Activated naive CD4-positive, alpha-beta T cell treated with anti-CD3 and anti-CD28 coated beads, Interleukin-2, amount 50 U/mL, for 16 hours (primary cell): ENCODE data around the gene PGD.
"Not testable (repeated sequence)": the region's sequence is repeated elsewhere in the genome, so short reads cannot be mapped to it uniquely, and the experiment has no call there.

Source experiments
- DNase-seq: peaks from one replicate; pipeline ENCODE4 v3.0.0-alpha.2; 2020

The PGD gene

DNA sequence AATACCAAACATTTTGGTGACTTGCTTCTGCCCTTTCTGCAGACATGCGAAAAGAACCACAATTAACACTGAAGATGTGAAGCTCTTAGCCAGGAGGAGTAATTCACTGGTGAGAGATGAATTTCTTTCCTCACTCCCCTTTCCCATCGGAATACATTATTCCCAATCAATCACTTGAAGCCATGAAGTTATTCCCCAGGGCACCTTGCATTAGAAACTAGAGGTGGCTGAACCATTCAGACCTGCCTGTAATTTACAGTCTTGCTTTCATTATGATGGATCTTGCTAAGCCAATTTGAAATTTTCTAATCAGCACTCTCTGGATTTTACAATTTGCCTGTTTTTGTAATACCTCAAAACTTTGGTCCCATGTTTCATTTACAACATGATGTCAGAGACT is 41.4 kb downstream of the PGD start:
- no peak for DNase-seq

DNA sequence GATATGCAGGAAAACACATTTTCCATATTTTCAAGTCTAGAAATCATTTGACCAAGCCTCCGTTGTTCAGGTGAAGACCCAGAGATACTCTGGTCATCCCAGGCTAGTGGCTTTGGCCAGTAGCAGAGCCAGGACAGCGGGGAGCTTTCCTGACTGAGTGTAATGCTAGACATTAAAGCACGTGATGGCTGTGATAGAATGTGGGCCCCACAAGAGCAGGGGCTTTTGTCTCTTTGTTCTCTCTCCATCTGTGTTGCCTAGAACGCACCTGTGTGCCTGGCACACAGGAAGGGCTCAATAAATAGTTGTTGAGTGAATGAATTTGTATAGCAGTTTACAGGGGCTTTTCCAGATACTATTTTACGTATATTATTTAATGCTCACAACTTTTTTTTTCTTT is 41.9 kb downstream of the PGD start:
- DNase-seq, result no peak

DNA sequence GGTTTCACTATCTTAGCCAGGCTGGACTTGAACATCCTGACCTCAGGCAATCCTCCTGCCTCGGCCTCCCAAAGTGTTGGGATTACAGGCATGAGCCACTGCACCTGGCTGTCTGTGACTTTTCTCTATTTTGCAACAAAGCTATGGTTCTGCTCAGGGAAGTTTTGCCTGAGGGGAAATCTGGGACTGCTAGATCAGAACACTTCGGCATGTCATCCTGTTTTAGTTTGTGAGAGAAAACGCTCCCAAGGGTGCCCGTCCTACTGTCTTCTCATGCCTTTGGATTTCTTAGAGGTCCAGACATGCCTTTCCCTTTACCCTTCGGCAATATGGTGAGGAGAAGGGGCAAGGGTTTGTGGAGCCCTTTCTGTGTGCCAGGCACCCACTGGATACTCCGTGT is 45.4 kb downstream of the PGD start:
- DNase-seq, result no peak

DNA sequence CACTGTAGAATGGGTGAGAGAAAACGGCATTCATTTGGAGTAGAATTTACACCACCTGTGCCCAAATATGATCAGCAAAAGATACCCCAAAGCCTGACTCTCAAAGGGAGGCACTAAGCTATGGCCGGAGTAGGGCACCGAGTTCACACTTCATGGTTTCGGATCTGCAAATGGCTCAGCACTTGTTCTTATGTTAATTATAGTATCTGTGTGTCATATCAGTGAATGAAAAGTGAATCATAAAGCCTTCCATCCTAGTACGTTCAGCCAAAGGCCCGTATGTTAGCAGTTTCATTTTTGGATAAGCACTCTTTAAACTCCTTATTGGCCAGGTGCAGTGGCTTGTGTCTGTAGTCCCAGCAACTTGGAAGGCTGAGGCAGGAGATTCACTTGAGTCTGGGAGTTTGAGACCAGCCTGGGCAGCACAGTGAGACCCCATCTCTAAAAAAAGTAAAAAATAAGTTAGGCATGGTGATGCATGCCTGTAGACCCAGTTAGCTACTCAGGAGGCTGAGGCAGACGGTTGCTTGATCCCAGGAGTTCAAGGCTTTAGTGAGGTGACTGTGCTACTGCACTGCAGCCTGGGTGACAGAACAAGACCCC is 46.0 kb downstream of the PGD start:
- DNase-seq, result no peak

DNA sequence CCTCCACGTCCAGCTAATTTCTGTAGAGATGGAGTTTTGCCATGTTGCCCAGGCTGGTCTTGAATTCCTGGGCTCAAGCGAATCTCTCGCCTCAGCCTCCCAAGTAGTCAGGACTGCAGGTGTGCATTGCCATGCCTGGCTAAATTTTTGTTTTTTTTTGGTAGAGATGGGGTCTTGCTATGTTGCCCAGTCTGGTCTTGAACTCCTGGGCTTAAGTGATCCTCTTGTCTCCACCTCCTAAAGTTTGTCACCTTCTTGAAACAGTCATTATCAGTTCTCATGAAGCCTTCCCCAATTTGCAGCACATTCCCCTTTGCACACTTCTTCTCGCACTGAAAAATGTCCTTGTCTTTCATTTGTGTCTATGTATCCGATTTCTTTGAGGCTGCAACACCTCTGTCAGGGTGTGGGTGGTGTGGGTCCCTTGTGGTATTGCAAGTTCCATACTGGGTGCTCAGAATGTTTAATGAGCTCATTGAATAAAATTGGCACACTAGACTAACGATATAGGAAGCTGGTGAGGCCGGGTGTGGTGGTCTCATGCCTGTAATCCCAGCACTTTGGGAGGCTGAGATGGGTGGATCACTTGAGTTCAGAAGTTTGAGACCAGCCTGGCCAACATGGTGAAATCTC is 48.0 kb downstream of the PGD start:
- no peak for DNase-seq

DNA sequence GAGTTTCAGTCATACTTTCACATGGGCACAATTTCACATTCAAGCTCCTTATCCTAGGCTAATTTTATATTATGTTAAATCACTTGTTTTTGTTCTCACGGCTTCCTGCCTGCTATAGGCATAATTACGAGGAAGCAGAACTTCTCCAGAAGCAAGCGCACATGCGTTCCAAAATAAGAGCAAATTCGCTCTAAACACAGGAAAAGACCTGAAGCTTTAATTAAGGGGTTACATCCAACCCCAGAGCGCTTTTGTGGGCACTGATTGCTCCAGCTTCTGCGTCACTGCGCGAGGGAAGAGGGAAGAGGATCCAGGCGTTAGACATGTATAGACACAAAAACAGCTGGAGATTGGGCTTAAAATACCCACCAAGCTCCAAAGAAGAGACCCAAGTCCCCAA is 50.9 kb downstream of the PGD start, which contains the start of gene CORT:
Gene CORT, plus strand, starts transcription at position 281 of the 400 bp plus-strand sequence. CDS start 193 bp downstream, outside the sequence.
- no peak for DNase-seq

DNA sequence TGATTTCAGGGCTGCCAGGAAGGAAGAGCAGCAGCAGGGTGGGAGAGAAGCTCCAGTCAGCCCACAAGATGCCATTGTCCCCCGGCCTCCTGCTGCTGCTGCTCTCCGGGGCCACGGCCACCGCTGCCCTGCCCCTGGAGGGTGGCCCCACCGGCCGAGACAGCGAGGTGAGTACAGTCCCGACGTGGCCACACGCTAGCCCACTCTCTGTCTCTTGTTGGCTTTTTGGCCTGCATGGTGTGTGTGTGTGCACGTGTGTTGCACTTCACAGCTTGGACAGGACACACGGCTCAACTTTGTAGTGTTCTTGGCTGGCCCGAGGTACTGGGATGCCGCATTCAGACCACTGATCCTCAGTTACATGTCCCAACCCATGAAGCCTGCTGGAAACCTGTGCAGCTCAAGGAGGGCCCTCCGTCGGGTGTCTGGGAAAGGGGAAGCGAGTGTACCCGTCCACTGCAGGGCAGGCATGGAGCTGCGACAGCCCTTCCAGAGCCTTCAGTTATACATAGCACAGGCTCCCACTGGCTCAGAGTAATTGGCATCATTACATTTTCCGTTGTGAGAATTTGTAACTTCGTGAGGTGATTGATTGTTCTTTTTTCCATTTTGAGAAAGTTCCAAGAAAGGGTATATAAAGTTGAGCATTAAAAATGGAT is 51.4 kb downstream of the PGD start:
- DNase-seq, result no peak

DNA sequence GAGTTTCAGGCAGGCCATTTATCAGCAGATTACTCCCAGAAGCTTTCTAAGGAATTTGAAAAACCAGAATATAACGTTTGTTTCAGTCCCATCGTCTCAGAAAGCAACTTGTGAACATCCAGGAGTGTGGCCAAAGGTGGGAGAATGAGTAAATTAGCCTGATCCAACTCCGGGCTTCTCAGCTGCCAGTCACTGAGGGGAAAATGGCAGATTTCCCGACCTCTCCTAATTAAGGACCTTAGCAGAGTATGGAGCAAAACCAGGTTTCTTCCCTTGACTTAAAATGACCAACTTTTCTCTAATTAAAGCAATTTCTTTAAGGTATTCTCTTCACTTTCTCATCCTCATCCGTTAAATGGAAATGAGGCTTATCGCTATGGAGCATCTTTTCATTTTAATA is 52.0 kb downstream of the PGD start:
- no peak for DNase-seq

DNA sequence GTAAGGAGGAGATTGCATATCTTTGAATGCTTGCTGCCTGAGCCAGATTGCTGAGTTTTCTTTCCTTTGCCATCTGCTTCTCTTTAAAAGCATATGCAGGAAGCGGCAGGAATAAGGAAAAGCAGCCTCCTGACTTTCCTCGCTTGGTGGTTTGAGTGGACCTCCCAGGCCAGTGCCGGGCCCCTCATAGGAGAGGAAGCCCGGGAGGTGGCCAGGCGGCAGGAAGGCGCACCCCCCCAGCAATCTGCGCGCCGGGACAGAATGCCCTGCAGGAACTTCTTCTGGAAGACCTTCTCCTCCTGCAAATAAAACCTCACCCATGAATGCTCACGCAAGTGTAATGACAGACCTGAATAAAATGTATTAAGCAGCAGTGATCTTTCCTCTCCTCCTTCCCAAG is 52.4 kb downstream of the PGD start:
- DNase-seq, result no peak

DNA sequence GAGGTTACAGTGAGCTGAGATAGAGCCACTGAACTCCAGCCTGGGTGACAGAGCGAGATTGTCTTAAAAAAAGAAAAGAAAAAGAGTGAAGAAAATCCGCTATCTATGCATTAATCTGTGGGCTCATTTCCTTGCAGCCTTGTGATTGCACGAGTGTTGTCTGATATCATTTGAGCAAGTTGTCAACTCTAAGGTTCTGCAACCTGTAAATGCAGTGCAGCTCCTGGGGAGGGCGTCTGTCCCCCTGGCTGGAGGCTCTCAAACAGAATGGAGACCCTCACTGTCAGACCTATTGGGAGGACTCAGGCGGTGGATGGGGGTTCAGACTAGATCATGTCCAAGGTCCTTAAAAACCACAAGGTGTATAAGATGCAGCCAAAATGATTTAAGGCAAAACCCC is 57.2 kb downstream of the PGD start:
- DNase-seq, result no peak

DNA sequence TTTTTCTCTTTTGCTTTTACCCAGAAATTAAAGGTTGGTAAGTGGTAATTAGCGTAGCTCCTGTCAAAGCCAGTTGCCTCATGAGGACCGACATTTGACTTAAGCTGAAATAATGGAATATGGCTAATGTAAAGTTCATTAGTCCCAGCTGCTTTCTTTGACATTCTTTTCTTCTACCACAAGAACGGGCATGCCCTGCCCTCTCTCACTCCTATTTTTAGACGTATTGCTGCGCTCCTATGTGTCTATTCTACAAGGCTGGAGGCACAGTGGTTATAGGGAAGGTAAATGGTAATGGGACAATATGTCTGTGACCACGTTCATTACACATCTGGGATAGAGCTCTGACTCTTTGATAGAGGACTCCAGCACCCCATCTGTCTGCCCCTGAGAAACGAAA is 57.8 kb downstream of the PGD start:
- DNase-seq, result no peak

DNA sequence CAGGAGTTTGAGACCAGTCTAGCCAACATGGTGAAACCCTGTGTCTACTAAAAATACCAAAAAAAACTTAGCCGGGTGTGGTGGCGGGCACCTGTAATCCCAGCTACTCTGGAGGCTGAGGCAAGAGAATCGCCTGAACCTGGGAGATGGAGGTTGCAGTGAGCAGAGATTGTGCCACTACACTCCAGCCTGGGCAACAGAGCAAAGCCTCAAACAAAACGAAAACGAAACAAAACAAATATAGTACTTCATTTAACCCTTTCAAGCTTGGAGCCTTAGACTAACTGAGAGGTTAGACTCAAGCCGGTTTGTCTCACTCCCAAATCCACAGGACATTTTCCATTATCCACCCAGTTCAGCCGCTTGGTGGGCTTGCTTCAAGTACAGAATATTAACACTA is 58.6 kb downstream of the PGD start:
- DNase-seq, result not testable (repeated sequence)

DNA sequence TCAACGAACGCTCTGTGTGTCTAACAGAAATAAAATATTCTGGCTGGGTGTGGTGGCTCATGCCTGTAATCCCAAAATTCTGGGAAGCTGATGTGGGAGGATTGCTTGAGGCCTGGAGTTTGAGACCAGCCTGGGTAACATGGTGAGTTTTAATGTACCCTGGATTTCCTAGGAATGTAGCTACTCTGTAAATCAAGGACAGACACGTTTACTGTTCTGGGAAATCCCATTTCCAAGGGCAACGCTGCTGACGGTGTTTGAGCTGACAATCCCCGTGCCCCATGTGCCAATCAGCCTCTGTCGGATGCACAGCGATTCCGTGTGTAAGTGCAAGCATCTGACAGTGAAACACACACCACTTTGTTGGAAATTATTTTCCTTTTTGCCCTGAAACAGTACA is 59.0 kb downstream of the PGD start:
- DNase-seq, result no peak

DNA sequence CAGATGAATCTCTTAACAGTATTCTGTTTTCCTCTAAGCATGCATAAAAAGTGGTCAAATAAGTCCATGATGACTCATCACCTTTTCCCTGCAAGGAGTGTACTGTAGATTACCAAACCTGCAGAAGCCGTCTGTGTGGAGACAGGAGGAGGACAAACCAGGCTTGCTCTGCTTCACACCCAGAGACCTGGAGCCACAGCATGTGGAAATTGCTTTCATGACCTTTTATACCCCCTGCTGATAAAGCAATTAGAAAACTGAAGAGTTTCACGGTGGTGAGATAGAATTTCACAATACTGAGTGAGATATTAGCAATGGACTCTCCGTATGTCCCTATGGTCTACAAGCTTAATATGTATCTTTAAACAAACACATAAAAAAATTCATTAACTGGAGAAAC is 60.3 kb downstream of the PGD start:
- no peak for DNase-seq

DNA sequence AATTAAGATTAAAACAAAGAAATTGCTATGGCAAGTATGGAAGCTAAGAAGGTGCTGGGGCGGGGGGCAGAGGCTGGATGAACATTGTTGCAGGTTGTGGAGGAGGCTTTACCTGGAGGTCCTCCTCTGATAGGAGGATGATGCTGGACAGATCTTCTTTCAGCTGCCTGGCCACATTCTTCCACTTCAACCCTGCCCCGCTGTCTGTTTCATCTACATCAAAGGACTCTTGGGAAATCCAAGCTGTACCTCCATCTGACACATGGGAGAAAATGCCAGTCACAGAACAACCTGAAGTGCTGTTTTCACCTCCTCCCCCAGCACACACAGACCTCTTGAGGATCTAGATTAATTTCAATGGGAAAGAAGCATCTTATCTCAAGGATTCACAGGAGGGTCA is 68.2 kb downstream of the PGD start:
- no peak for DNase-seq

DNA sequence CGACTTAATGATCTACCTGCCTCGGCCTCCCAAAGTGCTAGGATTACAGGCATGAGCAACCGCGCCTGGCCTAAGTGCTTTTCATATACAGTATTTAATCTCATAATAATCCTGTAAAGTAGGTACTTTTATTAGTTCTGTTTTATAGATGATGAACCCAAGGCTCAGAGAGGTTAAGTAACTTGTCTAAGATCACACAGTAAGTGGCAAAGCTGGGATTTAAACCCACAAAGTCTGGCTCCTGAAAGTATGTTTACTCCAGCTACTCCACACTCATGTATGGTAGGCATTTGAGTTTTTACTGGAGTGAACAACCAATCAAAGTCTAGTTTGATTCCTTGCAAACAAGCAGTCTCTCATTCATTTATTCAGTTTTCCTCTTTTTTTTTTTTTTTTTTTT is 71.2 kb downstream of the PGD start:
- DNase-seq, result no peak
